HG02870 (cell line): Measurements from ENCODE around the gene EVX1.

ENCODE experiments used
- ATAC-seq: cut with Tn5 transposase; IDR thresholded peaks from one replicate; pipeline ENCODE4 v1.9.1; 2021; ENCODE audit warnings: mild to moderate bottlenecking, moderate library complexity; ENCODE audit not compliant: unreplicated experiment

Gene EVX1

GRCh38 chr7:27204851-27205322 lies 37.7 kb upstream of the EVX1 start:
- no peak for ATAC-seq

- ATAC-seq: no peak
Measured at GRCh38 chr7:27205325-27206280, 37.0 kb upstream of the EVX1 start.

- no peak for ATAC-seq
Measured at GRCh38 chr7:27207348-27207985, 35.1 kb upstream of the EVX1 start.

- ATAC-seq: no peak
Measured at GRCh38 chr7:27208998-27209397, 33.6 kb upstream of the EVX1 start.

- ATAC-seq: no peak
Measured at GRCh38 chr7:27209933-27210440, 32.6 kb upstream of the EVX1 start.

GRCh38 chr7:27210441-27211083 lies 32.0 kb upstream of the EVX1 start:
- no peak for ATAC-seq

GRCh38 chr7:27211084-27211446 lies 31.5 kb upstream of the EVX1 start:
- no peak for ATAC-seq

GRCh38 chr7:27211764-27212204 lies 30.8 kb upstream of the EVX1 start:
- no peak for ATAC-seq

GRCh38 chr7:27212497-27213432 lies 29.8 kb upstream of the EVX1 start:
- ATAC-seq: no peak

- ATAC-seq: no peak
Measured at GRCh38 chr7:27213433-27214238, 29.0 kb upstream of the EVX1 start.

- no peak for ATAC-seq
Measured at GRCh38 chr7:27214239-27214950, 28.2 kb upstream of the EVX1 start.

GRCh38 chr7:27215356-27215755 lies 27.2 kb upstream of the EVX1 start:
- ATAC-seq: no peak

- no peak for ATAC-seq
Measured at GRCh38 chr7:27217951-27218350, 24.7 kb upstream of the EVX1 start.

- no peak for ATAC-seq
Measured at GRCh38 chr7:27219821-27220220, 22.8 kb upstream of the EVX1 start.

GRCh38 chr7:27220440-27220955 lies 22.1 kb upstream of the EVX1 start:
- no peak for ATAC-seq

GRCh38 chr7:27221201-27221797 lies 21.3 kb upstream of the EVX1 start:
- no peak for ATAC-seq

- no peak for ATAC-seq
Measured at GRCh38 chr7:27223941-27224575, 18.5 kb upstream of the EVX1 start.
